H9 (cell line): ENCODE measurements around the gene WDR12. TPM values are rescaled to one million over a fixed set of nuclear protein-coding genes. Genes with fewer than 3 reads are reported as not detected.

Experiments used
- DNase-seq: peaks from one replicate; pipeline ENCODE4 v3.0.0-alpha.2; 2017
- H2AFZ ChIP-seq: one replicate; pipeline ENCODE4 v1.6.1; 2013; ENCODE audit warnings: mild to moderate bottlenecking, low read length, control low read depth, moderate library complexity
- H2AK5ac ChIP-seq: 2 replicates; pipeline ENCODE4 v1.6.1; 2013; ENCODE audit warnings: low read length, control low read depth, mixed read lengths; ENCODE audit not compliant: insufficient read length
- H2BK120ac ChIP-seq: one replicate; pipeline ENCODE4 v1.6.1; 2013; ENCODE audit warnings: low read depth, mild to moderate bottlenecking, low read length, control low read depth, inconsistent platforms; ENCODE audit not compliant: poor library complexity, severe bottlenecking
- H2BK12ac ChIP-seq: 2 replicates; pipeline ENCODE4 v1.6.1; 2013; ENCODE audit warnings: low read length, control low read depth, mixed read lengths, low read depth; ENCODE audit not compliant: insufficient read length
- H2BK15ac ChIP-seq: 2 replicates; pipeline ENCODE4 v1.6.1; 2013; ENCODE audit warnings: low read depth, low read length, control low read depth
- H2BK20ac ChIP-seq: one replicate; pipeline ENCODE4 v1.6.1; 2013; ENCODE audit warnings: low read depth, mild to moderate bottlenecking, low read length, control low read depth, inconsistent platforms; ENCODE audit not compliant: poor library complexity, severe bottlenecking
- H2BK5ac ChIP-seq: 2 replicates; pipeline ENCODE4 v1.6.1; 2013; ENCODE audit warnings: low read length, control low read depth, mixed read lengths; ENCODE audit not compliant: insufficient read length
- H3K14ac ChIP-seq: 2 replicates; pipeline ENCODE4 v1.6.1; 2013; ENCODE audit warnings: low read length, control low read depth; ENCODE audit not compliant: insufficient read depth
- H3K18ac ChIP-seq: 2 replicates; pipeline ENCODE4 v1.6.1; 2013; ENCODE audit warnings: low read depth, mild to moderate bottlenecking, mixed read lengths, low read length, control low read depth; ENCODE audit not compliant: insufficient read length
- H3K23ac ChIP-seq: 2 replicates; pipeline ENCODE4 v1.6.1; 2013; ENCODE audit warnings: low read length, control low read depth, mixed read lengths, low read depth; ENCODE audit not compliant: insufficient read length
- H3K23me2 ChIP-seq: 2 replicates; pipeline ENCODE4 v1.6.1; 2013; ENCODE audit warnings: low read depth, mild to moderate bottlenecking, mixed read lengths, low read length, control low read depth; ENCODE audit not compliant: insufficient read length, poor library complexity, severe bottlenecking
- H3K27ac ChIP-seq: 2 replicates; pipeline ENCODE4 v1.5.1; 2013; ENCODE audit warnings: low read length, control low read depth, mixed read lengths, low read depth; ENCODE audit not compliant: insufficient read length
- H3K27me3 ChIP-seq: 2 replicates; pipeline ENCODE4 v1.6.1; 2013; ENCODE audit warnings: low read length, control low read depth, inconsistent platforms; ENCODE audit not compliant: insufficient read depth
- H3K4ac ChIP-seq: 2 replicates; pipeline ENCODE4 v1.6.1; 2013; ENCODE audit warnings: low read depth, mild to moderate bottlenecking, control low read depth, inconsistent platforms, low read length, moderate library complexity
- H3K4me1 ChIP-seq: 2 replicates; pipeline ENCODE4 v1.6.1; 2013; ENCODE audit warnings: low read length, control low read depth, inconsistent platforms; ENCODE audit not compliant: insufficient read depth
- H3K4me2 ChIP-seq: 2 replicates; pipeline ENCODE4 v1.6.1; 2013; ENCODE audit warnings: low read length, control low read depth, mixed read lengths; ENCODE audit not compliant: insufficient read length, insufficient read depth
- H3K56ac ChIP-seq: 2 replicates; pipeline ENCODE4 v1.6.1; 2013; ENCODE audit warnings: low read depth, mild to moderate bottlenecking, mixed read lengths, low read length, control low read depth; ENCODE audit not compliant: insufficient read length
- H3K79me1 ChIP-seq: 2 replicates; pipeline ENCODE4 v1.6.1; 2013; ENCODE audit warnings: low read depth, mild to moderate bottlenecking, moderate library complexity, low read length, control low read depth, inconsistent platforms; ENCODE audit not compliant: insufficient read depth, poor library complexity, severe bottlenecking
- H3K79me2 ChIP-seq: 2 replicates; pipeline ENCODE4 v1.6.1; 2013; ENCODE audit warnings: low read length, control low read depth, inconsistent platforms; ENCODE audit not compliant: insufficient read depth
- H3K9ac ChIP-seq: 2 replicates; pipeline ENCODE4 v1.6.1; 2013; ENCODE audit warnings: low read length, control low read depth, mixed read lengths; ENCODE audit not compliant: insufficient read length; ENCODE audit errors: extremely low read depth
- H3K9me3 ChIP-seq: one replicate; pipeline ENCODE4 v1.6.1; 2013; ENCODE audit warnings: low read depth, low read length, inconsistent platforms; ENCODE audit not compliant: control insufficient read depth
- H3T11ph ChIP-seq: one replicate; pipeline ENCODE4 v1.6.1; 2013; ENCODE audit warnings: mild to moderate bottlenecking, low read length, control low read depth, inconsistent platforms
- H4K20me1 ChIP-seq: one replicate; pipeline ENCODE4 v1.6.1; 2013; ENCODE audit not compliant: control insufficient read depth, insufficient read length, insufficient read depth
- H4K5ac ChIP-seq: 2 replicates; pipeline ENCODE4 v1.6.1; 2013; ENCODE audit warnings: low read depth, mild to moderate bottlenecking, mixed read lengths, low read length, control low read depth; ENCODE audit not compliant: insufficient read length
- H4K8ac ChIP-seq: replicated peaks from 2 replicates; pipeline ENCODE4 v1.6.1; 2013; ENCODE audit warnings: low read length, control low read depth, mixed read lengths, low read depth; ENCODE audit not compliant: insufficient read length
- H4K91ac ChIP-seq: 2 replicates; pipeline ENCODE4 v1.6.1; 2013; ENCODE audit warnings: low read depth, mild to moderate bottlenecking, moderate library complexity, mixed read lengths, low read length, control low read depth; ENCODE audit not compliant: insufficient read length
- H3K27ac Mint-ChIP-seq, 3 experiments: 2 replicates in 2 of 3; 3 replicates in 1 of 3; pipeline ENCODE4 v1.8.0; 2020 to 2021; ENCODE audit warnings: mixed read lengths in 3 of 3, mild to moderate bottlenecking in 1 of 3, moderate library complexity in 1 of 3
- H3K27me3 Mint-ChIP-seq: 2 replicates; pipeline ENCODE4 v1.8.0; 2021; ENCODE audit warnings: low read depth, mild to moderate bottlenecking, moderate library complexity, mixed read lengths
- H3K36me3 Mint-ChIP-seq, 3 experiments: 2 replicates in 2 of 3; 3 replicates in 1 of 3; pipeline ENCODE4 v1.8.0; 2020 to 2021; ENCODE audit warnings: low read depth in 3 of 3, mixed read lengths in 3 of 3; ENCODE audit not compliant: insufficient read depth in 1 of 3
- H3K4me1 Mint-ChIP-seq, 2 experiments: 2 replicates each; pipeline ENCODE4 v1.8.0; 2020; ENCODE audit warnings: mixed read lengths in 2 of 2
- H3K4me3 Mint-ChIP-seq, 2 experiments: 2 replicates in 1 of 2; 3 replicates in 1 of 2; pipeline ENCODE4 v1.8.0; 2020 to 2021; ENCODE audit warnings: mild to moderate bottlenecking in 2 of 2, mixed read lengths in 2 of 2, moderate library complexity in 1 of 2
- H3K9me3 Mint-ChIP-seq, 2 experiments: 2 replicates in 1 of 2; 3 replicates in 1 of 2; pipeline ENCODE4 v1.8.0; 2020; ENCODE audit warnings: mild to moderate bottlenecking in 2 of 2, mixed read lengths in 2 of 2, moderate library complexity in 1 of 2
- CTCF ChIP-seq: fragments of 200-600 bp; sonication (generic); conservative IDR thresholded peaks from 3 replicates; pipeline ENCODE4 v1.8.0; 2021; ENCODE audit warnings: antibody characterized with exemption, mild to moderate bottlenecking
- WGBS: extraction: QIAGEN DNeasy Blood & Tissue Kit; methylation state at CpG from one replicate; pipeline ENCODE4 v1.1.7; 2013; ENCODE audit warnings: missing lambda C conversion rate, low lambda C conversion rate, mixed read lengths; ENCODE audit not compliant: insufficient read length; ENCODE audit errors: extremely low coverage; 5-methylcytosine and 5-hydroxymethylcytosine counted together
- total RNA-seq: library from RNA; stranded (reverse); gene quantifications from 2 replicates; pipeline ENCODE4 v1.2.1, GENCODE V29; 2021

Gene WDR12
- total RNA-seq, 1 experiment from 2014 or later, result 129 TPM

DNA sequence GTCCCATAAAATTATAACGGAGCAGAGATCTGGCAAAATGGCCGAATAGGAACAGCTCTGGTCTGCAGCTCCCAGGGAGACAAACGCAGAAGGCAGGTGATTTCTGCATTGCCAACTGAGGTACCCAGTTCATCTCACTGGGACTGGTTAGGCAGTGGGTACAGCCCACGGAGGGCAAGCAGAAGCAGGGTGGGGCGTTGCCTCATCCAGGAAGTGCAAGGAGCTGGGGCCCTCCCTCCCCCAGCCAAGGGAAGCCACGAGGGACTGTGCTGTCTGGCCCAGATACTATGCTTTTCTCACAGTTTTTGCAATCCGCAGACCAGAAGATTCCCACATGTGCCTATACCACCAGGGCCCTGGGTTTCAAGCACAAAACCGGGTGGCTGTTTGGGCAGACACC is 62.7 kb downstream of the WDR12 start:
- H2BK20ac ChIP-seq, result no peak overlapping the region
- no peak overlapping the region for H3K23ac ChIP-seq
- no peak overlapping the region for H2AFZ ChIP-seq
- no peak overlapping the region for H2BK12ac ChIP-seq
- H2BK120ac ChIP-seq, result no peak overlapping the region
- peak overlapping the region in 1 of 3 experiments; percentile 74; a peak in 2 of 7 replicates for H3K27ac Mint-ChIP-seq
- H3K9me3 ChIP-seq, result no peaks in the 10 kb centered on the region
- H3K14ac ChIP-seq, result 0 out of 2 replicates have a peak overlapping the region, but pooled peaks have one; percentile 57
- no peak overlapping the region for H2AK5ac ChIP-seq
- no peaks in the 10 kb centered on the region for H3K23me2 ChIP-seq
- H3K36me3 Mint-ChIP-seq, result no peaks in the 10 kb centered on the region
- no peak overlapping the region for H3K4me2 ChIP-seq
- H4K5ac ChIP-seq, result no peak overlapping the region
- H3T11ph ChIP-seq, result no peak overlapping the region
- no peak overlapping the region for H3K18ac ChIP-seq
- H3K9ac ChIP-seq, result no peak overlapping the region
- no peak overlapping the region for H2BK15ac ChIP-seq
- H3K79me2 ChIP-seq, result no peaks in the 10 kb centered on the region
- no peak overlapping the region for H3K4ac ChIP-seq
- H3K27ac ChIP-seq, result no peak overlapping the region
- DNase-seq, result no peak
- no peaks in the 10 kb centered on the region for H3K27me3 Mint-ChIP-seq
- no peak overlapping the region for H4K91ac ChIP-seq
- H2BK5ac ChIP-seq, result no peak overlapping the region
- no peak overlapping the region for H4K8ac ChIP-seq
- no CpG with 5 or more reads among the region's 8 CpGs for WGBS
- TF ChIP-seq CTCF, result no peak
- peaks cover 4% of the 10 kb centered on the region in 2 experiments; a peak in 1 of 4 replicates for H3K4me1 Mint-ChIP-seq
- no peaks in the 10 kb centered on the region for H3K27me3 ChIP-seq
- H3K79me1 ChIP-seq, result no peaks in the 10 kb centered on the region
- H3K56ac ChIP-seq, result no peak overlapping the region
- no peak overlapping the region for H3K4me3 Mint-ChIP-seq
- no peaks in the 10 kb centered on the region for H3K4me1 ChIP-seq
- no peaks in the 10 kb centered on the region; a peak in 1 of 5 replicates for H3K9me3 Mint-ChIP-seq
- no peaks in the 10 kb centered on the region for H4K20me1 ChIP-seq
